T-helper 1 cell (primary cell): ENCODE measurements around the gene ADAM23.

Experiments
- DNase-seq, 5 donors: peaks; one replicate each; pipeline ENCODE4 v3.0.0-alpha.2; 2012 to 2020

ADAM23 gene

DNA sequence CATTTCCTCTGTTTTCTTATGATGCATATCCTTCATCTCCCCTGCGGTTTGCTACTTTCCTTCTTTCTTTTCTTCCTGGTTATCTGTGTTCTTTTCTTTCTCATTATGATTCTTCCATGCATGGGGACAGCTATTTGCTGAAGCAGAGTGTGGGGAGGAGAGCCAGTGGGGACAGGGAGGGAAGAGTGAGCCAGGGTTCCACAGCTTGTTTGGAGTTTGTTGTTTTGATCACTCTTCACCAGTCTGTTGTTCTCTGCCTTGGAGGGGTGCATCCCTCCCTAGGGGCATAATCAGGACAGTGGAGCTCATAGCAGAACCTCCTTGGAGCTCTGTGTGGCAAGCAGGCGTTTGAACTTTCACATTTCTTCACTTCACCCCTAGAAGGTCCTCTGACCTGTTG lies 68.0 kb downstream of the ADAM23 start:
- no peak for DNase-seq

DNA sequence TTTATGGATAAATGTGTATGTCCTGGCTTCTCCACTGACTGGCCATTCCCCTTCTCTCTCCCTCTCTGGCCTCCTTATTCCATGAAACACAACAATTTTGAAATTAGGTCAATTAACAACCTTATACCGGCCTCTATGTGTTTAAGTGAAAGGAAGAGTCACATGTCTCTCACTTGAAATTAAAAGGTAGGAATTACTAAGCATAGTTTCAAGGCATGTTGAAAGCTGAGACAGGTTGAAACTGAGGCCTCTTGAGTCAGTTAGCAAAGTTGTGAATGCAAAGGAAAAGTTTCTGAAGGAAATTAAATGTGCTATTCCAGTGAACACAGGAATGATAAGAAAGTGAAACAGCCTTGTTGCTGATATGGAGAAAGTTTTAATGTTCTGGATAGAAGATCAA lies 69.7 kb downstream of the ADAM23 start:
- DNase-seq = no peak

DNA sequence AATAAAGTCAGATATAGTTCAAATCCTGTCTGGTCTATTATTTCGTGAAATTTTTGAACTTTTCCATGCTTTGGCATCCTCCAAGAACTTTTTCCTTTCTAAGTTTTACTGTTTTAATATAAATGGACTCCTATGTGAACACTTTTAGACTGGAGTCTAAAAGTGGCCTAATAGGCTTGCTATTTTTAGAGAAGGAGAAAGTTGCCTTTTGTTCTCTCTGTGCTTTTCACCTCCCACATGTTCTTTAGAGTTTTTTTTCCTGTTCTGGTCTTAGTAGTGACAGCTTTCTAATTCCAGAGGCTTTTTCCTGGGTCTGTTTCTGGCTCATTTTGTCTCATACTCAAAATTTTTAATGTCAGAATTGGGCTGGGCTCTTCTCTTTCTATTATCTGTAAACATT lies 72.2 kb downstream of the ADAM23 start:
- no peak for DNase-seq

DNA sequence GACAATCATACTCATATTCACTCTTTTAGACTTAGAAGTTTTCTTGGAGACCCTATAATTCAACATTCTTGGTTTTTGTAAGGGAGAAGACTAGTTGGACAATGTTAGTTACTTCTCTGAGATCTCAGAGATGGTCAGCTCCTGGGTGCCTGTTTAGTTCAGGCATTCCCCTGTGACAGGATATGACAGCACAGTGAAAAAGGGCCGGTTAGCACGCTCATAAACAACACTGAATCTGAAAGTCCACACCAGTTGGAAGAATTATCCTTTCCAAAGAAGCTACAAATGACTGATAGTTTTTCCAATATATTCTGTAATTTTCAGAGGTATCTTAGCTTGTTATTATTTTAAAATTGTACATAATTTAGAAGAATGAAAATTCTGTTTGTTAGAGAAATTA lies 75.7 kb downstream of the ADAM23 start:
- DNase-seq = peak in 1 of 5 donors; percentile 20

DNA sequence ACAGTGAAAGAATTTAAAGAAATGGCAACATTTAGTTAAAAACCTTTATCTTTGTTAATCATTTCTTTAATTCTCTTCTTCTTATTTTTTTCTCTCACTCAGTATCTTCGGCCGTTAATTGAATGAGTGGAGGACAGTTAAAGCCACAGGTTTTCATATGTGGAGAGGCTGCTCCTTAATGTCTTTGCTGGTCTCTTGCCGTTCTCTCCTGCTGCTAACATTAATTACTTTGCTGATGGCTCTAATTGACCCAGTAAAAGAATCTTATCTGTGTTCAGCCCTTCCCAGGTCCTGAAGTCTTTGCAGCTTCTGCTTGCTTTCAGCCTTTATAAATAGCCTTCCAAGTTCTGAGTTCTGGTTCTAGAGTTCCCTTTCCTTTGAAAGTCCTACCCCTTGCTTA lies 77.1 kb downstream of the ADAM23 start:
- no peak for DNase-seq

DNA sequence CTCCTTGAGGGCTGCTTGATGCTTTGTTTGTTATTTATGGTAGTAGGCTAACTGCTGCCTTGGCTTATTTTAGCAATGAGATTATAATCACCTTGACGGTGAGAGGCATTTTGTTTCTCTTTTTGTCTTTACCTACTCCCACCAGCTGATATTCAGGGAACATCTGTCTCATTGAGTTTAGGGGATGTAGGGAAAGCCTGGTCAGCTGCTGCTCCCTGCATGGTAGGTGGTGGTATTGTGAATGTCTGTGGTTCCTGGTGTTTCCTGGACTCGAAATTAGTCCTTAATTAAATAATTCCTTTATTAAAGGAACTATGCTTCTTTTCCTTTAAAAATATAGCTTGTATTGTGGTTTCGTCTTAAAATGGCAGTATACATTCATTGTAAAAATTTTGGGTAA lies 77.8 kb downstream of the ADAM23 start:
- no peak for DNase-seq

DNA sequence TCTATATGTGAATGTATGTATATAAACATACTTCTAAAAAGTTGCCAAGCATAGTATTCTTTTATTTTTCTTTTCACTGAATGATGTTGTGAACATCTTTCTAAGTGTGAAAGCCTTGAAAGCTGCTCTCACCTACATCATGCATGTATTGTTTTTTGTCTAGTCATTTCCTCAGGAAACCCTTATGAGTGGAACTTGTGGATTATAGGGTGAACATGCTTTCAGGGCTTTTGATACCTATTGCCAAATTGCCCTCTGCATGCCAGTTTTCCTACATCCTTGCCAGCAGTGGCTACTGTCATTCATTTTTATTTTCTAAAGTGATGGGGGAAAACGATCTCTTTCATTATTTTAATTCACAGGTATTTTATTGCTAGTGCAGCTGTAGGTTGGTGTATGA lies 78.3 kb downstream of the ADAM23 start:
- DNase-seq = peak in 1 of 5 donors; percentile 50

DNA sequence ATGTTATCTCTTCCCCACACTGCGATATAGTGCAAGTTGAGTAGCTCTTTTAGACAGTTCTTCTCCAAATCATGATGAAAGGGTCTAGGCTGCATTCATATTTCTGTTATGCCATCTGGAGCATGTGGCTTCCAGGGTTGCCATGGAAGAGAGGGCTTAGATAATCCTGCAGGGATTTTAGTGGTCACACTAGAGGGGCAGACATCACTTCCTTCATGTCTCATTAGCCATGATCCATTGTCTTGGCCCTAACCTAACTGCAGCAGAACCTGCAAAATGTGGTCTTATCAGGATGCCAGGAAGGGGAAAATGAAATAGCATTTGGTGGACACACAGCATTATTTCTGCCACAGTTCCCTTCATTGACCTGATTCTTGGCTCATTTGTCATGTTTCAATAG lies 83.1 kb downstream of the ADAM23 start:
- DNase-seq = no peak

DNA sequence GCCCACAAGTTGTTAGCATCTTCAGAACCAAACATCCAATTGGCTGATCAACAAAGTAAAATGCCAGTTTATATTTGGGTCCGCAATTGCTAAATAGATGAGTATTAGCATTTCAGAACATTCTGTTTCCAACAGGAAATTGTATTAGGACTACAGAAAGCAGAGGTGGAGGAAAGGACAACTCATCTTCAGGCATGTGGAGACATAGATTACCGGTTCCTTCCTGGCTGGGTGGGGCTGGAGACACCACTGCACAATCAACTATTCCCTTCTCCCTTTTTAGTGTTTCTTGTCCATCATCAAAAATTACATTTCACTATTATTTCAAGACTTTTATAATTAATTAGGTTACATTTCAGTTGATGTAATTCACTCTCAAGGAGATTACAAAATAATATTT lies 83.8 kb downstream of the ADAM23 start:
- DNase-seq = no peak

DNA sequence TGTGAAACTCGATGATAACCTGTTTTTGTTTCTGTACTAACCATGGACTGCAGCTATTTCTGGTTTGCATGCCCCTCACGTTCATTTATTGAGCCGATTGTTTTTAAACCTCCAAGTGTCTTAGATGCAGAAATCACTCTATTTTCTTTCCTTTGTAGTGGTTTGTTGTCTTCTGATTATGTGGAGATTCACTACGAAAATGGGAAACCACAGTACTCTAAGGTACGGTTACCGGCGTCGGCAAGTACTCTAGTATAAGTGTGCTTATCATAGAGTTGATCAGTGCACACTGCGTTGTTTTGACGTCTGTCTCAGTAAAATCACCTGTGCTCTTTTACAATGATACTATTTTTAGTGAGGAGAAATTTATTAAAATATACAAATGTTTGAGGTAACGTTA lies 87.4 kb downstream of the ADAM23 start:
- DNase-seq = peak in 4 of 5 donors; percentile 21 to 55 (median 31)

DNA sequence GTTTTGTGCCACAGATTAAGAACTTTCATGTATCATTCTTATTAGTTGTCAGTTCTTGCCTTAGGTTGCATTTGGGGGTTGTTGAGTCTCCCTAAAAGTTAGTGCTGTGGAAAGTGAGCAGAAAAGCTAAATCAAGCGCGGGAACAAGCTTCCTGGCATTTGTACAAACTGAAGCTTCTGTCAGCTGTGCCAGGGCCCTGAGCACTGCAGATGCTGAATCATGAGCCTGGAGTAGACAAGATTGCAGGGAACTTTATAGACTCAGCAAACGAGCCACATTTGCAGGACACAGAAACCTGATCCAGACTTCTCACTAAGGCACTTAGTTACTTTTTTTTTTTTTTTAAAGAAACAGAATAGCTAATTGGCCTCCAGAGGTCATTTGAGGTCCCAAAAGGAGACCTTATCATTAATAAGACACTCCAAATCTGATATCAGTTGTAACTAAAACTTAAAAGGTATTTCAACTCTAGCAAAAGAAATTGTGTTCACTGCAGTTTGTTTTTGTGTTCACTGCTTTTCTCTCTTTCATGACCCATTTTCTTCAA lies 88.7 kb downstream of the ADAM23 start:
- no peak for DNase-seq

DNA sequence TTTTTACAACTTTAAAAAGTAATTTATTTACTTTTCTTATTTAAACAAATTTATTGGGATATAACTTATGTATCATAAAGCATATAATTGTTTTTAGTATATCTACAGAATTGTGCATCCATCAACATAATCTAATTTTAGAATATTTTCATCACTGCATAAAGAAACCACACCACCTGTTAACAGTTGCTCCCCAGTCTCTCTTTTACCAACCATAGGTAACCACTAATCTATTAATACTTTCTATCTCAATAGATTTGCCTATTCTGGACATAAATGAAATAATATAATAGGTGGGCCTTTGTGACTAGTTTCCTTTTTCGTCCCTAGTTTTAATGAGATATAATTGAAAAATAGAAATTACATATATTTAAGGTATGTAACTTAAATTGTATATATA lies 90.6 kb downstream of the ADAM23 start:
- no peak for DNase-seq

DNA sequence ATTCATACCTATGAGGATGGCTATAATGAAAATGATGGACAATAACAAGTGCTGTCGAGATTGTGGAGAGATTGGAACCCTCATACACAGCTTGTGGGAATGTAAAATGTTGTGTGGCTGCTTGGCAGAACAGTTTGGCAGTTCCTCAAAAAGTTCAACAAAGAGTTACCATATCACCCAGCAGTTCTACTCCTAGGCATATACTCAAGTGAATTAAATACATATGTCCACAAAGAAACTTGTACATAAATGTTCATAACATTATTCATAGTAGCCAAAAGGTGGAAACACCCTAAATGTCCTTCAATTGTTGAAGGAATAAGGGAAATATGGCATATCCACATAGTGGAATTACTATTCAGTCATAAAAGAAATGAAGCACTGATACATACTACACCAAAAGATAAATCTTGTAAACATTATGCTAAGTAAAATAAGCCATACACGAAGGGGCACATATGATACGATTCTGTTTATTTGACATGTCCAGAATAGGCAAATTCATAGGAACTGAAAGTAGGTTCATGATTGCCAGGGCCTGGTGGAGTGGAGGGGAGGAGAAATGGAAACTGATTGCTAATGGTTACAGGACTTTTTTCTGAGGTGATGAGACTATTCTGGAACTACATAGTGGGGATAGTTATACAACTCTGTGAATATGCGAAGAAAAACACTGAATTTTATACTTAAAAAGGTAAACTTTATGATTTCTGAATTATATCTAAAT lies 92.1 kb downstream of the ADAM23 start:
- DNase-seq = no peak

DNA sequence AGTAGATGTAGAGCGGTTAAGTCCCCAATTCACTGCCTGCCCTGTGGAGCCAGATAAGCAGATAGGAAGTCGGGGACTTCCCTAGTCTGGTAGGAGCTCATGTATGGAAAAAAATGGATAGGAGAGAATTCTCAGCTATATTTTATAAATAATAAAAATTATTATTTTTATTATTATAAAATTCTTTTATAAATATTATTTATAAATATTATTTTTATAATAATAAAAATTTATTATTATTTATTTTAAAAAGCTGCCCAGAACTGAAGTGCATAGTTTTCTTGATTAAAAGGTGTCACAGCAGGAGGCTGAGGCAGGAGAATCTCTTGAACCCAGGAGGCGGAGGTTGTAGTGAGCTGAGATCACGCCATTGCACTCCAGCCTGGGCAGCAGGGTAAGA lies 97.4 kb downstream of the ADAM23 start:
- DNase-seq = no peak

DNA sequence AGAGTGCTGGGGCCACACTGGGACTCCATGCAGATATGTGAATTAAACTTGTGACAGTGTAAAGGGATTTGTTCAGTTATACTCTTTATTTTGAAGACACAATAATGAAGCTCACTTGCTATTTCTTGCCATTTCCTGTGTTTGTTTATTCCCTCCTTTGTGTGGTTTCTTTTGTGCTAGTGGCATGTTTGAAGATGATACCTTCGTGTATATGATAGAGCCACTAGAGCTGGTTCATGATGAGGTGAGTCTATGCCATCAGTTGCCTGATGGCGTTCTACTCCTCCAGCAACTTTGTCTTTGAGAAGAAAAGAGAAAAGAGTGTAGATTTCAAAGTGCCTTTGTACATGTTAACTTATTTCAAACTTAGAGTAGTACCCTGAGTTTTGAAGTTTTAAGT lies 99.7 kb downstream of the ADAM23 start:
- no peak for DNase-seq

DNA sequence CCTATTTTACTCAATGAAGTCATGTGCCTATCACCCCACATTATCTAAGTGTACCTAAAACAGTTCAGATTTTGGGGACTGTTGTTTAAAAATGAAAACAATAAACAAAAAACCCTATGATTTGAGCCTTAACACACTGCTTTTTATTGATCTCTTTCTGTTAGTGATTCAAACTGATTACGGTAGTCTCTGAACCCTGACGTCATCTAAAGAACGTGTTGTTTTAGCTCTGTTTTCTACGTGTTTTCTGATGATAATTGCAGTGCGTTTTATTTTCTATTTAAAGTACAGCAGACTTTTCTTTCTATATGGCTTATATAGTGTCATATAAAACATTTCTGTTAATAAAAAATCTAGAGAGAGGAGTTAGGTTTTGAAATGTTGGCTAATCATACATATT lies 105.1 kb downstream of the ADAM23 start:
- DNase-seq = no peak

DNA sequence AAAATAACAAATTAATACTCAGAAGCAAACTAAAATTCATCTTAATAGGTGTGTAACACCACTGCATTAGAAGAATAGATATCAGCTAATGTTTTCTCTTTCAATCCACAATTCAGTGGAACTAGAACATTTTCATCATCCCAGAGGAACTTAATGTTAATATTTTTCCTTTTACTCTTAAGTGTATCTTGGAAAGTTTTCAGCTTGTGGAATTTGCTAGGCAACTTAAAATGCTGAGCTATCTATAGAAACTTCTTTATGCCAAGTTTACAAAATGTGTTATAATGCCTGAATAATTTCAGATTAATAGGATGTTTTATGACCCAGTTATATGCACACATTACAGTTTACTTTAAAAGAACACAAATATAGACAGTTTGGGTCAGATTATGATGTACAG lies 112.4 kb downstream of the ADAM23 start:
- DNase-seq = no peak

DNA sequence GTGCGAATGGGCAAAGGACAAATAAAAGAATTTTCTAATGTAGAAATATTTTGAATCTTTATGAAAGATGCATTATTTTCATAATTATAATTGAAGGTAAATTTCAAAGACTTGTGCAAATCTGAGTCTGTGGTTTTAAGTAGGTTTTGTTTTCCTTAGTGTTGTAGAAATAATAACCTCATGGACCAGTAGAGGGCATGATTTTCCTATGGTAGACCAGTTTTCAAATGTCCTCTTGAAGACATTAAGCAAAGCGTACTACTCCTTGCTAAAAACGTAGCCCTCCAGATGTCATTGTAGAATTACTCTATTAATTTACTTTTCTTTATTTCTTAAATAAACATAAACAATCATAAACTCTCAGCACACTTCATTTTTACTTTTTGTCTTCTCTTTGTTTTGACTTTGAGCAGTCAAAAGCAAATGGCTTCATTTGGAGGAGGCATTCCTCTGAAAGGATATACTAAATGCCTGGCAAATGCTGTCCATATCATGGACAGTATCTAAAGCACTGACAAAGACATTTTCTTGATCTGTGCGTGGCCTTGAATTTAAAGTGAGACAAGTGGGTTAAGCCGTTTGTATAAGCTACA lies 113.1 kb downstream of the ADAM23 start:
- peak in 1 of 5 donors; percentile 44 for DNase-seq

DNA sequence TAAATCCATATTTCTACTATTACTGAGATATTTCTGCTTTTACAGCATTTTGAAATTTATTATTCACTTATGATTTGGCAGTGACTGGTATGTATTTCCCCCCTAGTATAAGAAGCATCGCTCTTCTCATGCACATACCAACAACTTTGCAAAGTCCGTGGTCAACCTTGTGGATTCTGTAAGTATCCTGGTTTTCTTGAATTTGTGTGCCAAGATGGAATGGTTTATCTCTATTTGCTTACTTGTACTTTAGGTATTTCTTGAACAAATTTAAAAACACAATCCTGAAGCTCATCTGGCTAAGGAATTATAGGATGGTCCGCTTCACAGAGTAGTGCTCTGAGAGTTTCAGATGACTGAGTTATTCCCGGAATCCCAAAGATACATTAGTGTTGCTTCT lies 114.0 kb downstream of the ADAM23 start:
- DNase-seq = no peak

DNA sequence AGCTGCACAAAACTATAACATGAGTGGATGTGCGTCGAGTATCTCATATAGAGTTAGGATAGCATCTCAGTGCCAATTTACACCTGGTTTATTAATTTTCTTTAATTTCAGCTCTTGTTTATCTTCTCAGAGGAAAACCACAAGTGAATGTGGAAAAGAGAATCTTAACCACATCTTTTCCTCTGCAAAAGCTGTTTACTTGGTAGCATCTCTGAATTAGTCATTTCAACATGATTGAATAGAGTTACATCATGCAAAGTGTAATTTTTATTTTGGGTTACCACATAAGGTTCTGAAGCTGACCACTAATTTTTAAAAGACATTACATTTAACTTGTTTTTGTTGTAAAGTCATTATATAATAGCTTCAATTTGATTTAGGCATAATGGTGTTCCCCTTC lies 115.2 kb downstream of the ADAM23 start:
- DNase-seq = peak in 1 of 5 donors; percentile 56

DNA sequence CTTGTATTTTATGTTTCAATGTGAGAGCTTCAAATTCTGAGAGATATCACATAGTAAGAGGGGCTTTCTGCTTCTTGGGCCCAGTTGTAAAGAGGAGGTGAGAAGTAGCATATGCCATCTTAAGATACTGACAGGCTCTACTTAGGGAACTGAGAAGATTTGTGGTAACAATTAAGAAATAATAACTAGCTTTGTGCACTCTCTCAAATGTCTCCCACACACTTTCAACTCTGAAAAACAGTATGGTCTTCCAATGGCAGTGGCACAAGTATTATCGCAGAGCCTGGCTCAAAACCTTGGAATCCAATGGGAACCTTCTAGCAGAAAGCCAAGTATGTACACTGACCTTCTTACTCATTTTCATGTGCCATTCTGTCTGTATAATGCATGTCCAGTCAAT lies 118.6 kb downstream of the ADAM23 start:
- DNase-seq = no peak

DNA sequence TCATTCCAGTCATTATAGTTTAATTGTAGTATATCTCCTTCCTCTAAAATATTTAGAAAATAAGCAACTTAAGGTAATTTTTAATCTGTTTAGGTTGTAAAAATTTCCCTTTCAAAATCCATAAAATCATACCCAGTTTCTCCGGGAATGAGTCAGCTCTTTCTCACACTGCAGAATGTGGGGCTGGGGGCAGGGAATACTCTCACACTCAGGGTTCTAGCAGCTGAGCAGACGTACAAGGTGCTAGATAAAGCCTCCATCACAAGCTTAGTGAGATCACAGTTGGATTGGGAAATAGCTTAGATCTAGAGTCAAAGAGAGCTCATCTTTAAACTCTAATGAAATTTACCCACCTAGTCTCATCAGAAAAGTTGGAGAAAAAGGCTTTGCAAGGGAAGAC lies 119.0 kb downstream of the ADAM23 start:
- no peak for DNase-seq

DNA sequence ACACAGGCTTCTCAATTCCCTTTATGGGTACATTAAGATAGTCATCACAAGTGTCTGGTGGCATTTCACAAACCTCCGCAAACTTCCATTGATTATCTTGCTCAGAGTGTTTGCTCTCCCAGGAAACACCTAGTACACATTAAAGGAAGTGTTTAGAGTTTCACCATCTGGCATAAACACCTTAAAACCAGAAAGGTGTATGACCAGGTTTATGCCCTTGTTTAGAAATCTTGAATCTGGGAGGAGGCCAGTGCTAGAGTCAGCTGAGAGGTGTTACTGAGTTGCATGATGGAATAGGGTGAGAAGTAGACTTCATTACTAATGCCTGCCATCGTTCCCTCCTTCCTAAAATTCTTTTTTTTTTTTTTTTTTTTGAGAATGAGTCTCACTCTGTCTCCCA lies 120.0 kb downstream of the ADAM23 start:
- no peak for DNase-seq

DNA sequence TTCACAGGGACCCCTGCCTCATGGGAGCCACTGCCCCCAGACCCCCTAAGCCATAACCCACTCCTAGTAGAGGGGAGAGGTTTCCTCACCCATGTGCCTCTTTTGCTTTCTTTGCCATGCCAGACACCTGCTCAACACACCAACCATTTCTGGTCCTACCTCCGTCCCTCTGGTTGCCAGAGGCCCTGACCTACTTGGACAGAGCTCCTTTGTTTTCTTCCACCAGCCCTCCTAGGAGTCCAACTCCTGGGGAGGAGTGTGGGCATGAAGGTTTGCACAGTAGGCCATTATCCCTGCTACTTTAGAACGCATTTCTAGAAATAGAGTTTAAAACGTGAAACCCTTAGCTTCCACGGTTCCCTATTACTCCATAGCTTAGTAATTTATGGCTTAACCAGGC lies 122.3 kb downstream of the ADAM23 start:
- no peak for DNase-seq

DNA sequence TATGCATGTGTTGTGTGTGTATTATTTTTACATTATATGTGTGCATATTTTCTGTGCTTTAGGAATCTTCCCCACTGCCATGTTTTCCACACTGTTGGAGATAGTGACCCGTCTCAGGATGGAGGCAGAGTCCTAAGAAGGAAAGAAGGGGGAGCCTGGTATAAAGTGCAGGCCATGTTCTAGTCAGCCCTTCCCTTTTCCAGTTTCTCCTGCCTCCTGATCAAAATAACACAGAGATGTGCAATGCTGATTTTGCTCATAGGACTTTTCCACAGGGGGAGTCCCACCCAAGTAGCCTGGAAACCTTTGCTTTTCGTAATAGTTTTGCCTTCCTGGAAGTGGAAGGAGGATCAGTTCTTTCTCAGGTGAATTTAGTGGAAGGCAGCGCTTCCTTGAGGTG lies 126.1 kb downstream of the ADAM23 start:
- DNase-seq = no peak
